Kidney tubule cell (primary cell): ENCODE results near the gene PPHLN1.
A peak's percentile ranks its signal among the peaks of the same experiment; 100 is the strongest.

Experiments
- DNase-seq: peaks from one replicate; pipeline ENCODE4 v3.0.0-alpha.2; 2018; ENCODE audit warnings: low spot score

Gene PPHLN1

DNA sequence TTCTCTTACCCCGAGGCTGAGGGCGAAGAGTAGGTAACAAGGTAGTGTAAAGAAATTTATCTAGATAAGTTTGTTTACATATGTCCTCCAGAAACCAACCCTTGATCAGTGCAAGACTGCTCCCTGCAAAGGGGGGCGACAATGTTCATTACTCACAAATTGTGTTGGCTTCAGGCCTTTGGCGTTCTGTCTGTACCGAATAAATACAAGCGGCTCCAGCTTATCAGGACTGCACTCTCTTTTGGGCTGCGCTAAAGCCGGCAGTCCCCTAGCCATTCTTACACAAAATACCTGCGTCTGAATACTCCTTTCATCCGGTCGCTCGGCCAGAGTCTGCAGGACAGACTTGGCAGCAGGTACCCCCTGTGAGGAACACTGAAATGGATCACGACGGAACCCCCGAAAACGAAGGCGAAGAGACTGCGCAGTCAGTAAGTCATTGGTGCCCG lies 116.4 kb downstream of the PPHLN1 start:
- no peak for DNase-seq

DNA sequence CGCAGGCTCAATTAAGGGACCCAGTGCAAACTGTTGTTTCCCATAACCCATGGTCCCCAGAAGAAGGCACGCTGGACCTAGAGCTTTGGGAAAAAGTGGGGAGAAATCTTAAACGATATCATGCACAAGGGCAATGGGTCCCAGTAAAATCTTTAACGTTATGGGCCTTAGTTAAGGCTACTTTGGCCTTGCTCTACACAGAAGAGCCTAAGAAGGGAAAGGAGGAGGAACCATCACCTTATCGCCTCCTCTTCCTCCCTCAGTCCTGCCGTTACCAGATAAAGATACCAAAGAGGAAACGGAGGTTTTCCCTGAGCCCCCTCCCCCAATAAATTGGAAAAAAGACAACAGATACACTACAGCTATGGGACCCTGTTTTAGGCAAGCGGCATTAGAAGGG lies 116.9 kb downstream of the PPHLN1 start:
- no peak for DNase-seq

DNA sequence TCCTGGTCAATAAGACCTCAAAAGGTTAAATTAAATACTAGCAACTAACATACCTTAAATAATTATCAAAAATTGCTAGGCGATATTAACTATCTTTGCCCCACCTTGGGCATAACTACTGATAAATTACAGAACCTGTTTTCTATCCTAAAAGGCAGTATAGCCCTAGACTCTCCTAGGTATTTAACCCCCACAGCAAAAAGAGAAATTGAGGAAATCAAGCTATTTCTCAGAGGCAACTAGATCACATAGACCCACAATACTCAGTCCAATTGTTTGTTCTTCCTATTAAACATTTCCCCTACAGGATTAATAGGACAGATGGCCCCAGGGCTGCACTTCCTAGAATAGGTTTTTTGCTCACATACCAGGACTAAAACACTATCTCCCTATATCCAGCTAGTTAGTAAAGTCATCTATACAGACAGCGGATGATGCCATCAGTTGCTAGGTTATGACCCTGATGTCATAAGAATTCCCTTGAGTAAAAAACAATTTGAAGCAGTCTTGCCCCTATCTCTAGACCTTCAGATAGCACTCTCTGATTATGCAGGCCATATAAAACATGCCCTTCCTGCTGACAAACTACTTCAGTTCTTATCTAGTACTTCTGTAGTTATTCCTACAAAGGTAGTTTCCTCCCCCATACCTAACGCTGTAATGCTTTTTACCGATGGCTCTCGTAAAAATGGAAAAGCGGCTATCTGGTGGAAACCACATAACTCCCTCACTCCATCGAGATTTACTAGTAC lies 118.4 kb downstream of the PPHLN1 start:
- DNase-seq = no peak

DNA sequence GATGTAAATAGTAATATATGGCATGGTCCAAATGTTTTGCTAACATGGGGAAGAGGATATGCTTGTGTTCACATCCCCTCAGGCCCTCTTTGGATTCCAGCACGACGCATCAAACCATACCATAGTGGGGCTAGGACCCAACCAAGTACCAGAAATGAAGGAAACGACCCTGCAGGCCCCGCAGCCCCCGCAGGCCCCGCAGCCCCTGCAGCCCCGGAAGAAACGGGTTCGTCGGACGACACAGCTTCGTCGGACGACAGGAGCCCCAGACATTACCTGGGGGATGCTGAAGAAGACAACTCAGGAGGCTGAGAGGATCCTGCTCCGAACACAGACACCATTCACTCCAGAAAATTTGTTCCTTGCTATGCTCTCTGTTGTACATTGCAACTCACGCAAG lies 119.9 kb downstream of the PPHLN1 start:
- DNase-seq = no peak

DNA sequence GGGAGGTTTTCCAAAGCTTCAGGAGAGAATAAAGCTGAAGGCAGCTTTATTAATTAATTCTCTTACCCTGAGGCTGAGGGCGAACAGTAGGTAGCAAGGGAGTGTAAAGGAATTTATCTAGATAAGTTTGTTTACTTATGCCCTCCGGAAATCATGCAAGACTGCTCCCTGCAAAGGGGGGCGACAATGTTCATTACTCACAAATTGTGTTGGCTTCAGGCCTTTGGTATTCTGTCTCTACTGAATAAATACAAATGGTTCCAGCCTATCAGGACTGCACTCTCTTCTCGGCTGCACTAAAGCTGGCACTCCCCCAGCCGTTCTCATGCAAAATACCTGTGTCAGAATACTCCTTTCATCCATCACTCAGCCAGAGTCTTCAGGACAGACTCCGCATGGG lies 120.8 kb downstream of the PPHLN1 start:
- peak; percentile 54 for DNase-seq

DNA sequence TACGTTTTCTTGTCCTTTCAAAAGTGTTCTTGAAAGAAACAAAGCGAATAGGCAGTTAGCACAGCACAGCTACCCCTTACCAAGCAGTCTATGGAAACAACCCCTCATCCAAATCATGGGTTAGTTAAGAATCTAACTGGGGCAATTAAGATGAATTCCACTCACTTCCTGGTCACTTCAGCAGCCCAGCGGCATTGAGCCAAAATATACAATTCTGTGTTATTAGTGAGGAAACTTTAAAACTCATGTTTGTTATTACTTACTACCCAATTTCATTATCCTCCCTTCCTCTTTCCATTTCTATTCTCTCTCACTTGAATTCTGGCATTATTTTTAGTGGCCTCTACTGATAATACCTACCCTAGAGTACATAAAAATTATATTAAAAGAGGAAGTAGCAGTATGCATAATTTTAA lies 121.4 kb downstream of the PPHLN1 start:
- no peak for DNase-seq

DNA sequence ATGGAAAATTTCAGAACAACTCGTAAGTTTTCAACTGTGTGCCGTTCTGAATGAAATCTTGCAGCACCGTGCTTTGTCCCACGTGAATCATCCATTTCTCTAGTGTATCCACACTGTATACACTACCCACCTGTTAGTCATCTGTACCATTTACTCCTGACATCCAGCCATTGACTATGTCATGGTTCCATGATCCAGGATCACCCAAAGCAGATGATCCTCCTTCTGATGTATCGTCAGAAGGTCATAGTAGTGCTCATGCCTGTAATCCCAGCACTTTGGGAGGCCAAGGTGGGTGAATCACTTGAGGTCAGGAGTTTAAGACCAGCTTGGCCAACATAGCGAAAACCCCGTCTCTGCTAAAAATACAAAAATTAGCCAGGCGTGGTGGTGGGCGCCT lies 122.9 kb downstream of the PPHLN1 start:
- peak; percentile 70 for DNase-seq

DNA sequence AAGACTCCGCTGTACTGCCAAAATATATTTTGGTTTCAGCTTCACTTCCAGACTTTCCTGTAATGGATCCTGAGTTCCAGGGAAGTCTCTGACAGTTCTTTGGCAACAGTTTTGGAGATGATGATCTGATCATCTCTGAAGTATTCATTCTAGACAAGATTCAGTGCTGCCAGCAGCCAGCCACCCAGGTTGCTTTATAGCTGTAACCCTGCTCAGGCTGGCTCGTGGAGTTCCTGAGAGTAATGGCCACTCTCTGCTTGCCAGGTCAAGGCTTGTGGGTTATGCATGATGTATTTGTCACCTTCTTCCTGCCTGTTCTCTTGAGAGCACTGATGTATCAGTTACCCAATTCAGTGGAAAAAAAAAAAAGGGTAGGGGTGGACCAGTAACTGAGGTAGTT lies 124.3 kb downstream of the PPHLN1 start:
- peak; percentile 68 for DNase-seq

DNA sequence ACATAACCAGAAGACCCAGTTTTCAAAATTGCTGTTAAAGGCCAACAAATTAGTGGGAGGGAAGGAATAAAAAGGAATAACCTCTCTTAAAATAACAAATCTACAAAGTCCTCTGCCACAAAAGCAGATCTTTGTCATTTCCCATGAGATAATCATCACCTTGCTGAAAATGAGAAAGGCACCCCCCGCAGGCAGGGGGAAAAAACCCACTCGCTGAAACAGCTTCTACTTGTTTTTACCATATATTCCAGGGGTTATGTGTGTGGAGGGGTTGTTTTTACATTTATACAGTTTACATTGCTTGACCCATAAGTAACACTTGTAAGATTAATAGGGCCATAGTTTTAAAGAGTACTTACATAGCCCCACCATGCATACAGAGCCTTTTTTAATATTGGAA lies 132.6 kb downstream of the PPHLN1 start:
- DNase-seq = no peak

DNA sequence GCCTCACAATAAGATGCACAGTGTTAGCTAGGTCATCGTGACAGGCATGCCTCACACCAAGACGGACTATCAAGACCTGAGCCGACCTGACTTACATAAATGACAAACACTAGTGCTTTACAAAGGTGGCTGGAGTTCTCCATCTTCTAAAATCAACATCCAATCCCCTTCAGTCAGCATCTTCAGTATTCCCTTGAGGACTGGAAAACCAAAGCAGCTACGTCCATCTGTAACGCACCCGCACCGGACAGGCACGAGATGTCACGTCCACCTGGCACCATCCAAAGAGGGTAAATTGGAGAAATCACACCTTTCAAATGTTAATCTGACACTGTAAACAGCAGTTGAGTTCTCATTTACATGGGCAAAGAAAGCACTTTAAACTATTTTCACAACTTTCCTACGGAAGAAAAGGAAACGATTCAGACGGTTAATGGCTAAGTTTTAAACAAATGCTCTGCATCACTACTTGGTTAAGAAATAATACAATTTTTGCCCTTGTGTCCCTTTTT lies 133.4 kb downstream of the PPHLN1 start:
- no peak for DNase-seq

DNA sequence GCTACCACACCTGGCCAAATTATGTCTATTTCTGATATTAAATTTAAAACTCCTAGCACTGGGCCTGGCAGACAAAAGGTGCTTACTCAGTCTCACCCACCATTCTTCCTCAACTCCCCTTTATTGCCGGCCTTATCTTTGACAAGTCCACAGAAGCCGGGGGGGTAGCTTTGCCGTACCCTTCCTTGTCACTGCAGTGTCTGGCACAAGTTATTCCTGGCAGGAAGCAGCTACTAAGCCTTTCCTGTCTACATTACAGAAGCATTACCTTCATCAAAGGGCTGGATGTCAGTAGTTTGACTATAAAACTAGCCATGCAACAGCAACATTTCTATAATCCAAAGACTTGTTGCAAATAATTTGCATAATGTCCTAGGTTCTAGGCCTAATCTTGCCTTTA lies 136.5 kb downstream of the PPHLN1 start:
- DNase-seq = no peak

DNA sequence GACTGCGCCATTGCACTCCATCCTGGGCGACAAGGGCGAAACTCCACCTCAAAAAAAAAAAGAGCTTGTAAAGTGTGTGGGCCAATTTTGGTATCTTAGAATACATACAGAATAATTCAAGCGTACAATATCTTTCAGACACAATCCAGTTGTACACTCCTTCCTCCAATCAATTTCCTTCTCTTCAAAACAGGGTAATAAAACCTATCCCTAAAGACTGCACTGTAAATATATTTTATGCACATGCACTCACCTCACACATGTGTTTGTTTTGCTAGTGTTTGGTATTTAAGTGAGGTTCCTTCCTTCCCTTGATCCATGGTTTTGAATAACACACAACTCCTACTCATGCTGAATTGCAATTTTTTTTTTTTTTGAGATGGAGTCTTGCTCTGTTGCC lies 137.7 kb downstream of the PPHLN1 start:
- no peak for DNase-seq

DNA sequence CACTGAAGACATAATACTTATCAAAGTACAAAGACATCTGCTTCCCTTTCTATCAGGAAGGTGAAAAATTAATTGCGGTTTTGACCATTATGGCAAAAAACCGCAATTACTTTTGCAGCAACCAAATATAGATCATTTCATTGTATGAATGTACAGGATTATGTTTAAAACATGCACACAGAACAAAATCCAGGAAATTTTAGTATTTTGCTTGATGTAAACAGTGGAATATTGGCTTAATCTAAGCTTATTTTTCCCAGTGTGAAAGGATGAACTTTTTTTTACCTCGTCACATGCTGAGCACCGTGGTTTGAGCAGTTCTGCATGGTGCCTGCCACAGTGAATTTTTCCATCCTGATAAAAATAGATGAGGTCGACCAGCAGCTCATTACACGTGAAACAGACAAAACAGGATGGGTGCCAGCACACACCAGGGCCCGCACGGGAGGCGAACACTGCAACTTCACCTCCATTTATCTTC lies 142.4 kb downstream of the PPHLN1 start:
- no peak for DNase-seq

DNA sequence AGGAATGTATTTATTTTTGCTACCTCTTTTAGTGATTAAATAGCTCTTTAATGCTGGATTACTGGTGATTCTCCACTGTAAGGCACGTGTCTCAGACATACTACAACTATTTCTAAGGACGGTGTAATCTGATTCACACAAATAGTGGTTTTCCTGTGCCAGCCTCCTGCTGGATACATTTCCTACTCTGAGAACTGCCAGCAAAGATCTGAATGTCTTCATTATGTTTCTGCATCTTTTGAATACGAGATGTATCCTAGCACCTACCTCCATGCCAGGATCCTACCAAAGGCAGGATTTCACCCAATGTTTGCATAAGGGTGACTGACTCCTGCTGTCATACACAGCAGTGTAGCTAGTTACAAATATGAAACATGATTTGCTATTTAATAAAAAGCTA lies 143.0 kb downstream of the PPHLN1 start:
- DNase-seq = no peak

DNA sequence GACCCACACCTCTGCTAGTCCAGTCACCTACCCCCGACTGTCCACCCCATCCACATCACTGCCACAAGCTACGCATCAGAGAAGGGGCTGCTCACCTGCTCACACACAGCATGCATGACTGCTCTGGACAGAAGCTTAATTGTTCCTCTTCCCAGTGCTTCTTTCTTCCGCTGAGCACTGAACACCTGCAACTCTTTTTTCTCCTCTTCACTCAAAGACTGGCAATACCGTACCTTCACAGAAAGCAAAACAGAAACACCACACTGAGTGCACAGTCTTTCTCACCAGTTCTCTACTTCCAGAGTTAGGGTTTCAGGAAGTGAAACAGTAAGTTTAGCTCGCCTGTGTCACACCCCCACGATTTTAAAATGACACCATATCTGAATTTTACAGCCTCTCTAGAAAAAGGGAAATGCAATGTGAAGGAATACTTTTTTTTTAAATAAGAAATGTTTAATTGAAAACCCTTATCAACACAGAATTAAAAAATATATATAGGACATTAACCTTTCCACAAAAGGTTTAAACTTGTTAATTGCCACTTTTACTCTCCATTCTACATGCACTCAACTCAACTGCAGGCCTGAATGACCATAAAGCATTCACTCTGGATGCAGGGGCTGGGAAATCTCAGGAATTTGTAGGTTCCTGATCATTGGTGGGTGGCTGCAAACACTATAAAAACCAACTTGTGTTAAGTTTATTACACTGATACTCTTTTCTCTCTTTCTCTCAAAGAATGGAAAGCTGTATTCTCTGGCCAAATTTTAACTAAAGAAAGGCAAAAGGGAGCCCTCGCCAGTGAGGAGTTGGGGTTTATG lies 143.6 kb downstream of the PPHLN1 start:
- peak; percentile 31 for DNase-seq

DNA sequence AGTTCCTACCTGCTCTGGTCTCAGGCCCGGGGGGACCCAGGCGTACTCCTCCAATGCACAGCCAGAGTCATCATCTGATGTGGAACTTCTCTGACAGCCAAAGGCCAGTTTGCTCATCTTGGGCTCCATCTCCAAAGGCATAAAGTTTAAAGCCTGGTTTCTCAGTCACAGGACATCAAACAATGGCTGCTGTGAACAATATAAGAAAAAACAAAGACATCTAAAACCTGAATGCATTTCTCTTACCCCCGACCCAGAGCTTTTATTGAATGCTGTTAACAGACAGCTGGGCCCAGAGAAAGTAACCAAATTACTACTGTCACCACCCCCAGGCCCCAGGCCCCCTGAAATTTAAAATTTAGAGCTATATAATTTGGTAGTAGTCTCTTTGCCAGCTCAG lies 146.4 kb downstream of the PPHLN1 start:
- no peak for DNase-seq

DNA sequence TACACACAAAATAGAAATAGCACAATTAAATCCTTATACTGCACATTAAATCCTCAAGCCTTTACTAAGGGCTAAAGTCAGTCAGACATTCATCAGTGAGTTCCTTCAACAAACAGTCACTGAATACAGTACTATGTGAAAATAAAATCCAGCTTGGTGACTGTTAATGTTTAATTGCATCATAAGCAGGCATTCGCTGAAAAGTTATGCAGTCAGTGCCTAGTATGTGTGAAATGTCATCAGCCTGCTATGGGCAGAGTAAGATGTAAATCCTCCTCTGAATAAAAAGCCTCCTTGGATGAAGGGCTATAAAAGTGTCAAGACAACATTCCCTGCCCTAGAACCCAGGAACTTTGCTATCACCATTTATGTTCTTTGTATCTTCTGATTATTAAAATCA lies 147.2 kb downstream of the PPHLN1 start:
- peak; percentile 81 for DNase-seq

DNA sequence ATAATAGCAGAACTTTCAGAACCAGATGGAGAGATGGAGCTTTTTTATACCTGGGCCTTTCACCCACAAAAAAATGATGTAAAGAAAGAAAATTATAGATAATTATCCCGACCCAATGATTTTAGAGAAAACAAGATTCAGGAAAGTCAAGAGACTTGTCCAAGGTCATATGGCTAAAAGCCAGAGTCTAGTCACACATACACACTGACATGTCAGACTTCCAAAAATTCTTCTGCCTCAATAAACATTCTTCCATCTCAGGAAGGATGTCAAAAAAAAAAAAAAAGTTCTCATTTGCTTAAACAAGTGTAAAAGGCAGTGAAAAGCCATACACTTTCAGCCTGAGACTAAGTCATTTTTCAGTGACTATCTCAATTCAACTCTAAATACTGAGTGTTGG lies 147.6 kb downstream of the PPHLN1 start:
- DNase-seq = peak; percentile 23

DNA sequence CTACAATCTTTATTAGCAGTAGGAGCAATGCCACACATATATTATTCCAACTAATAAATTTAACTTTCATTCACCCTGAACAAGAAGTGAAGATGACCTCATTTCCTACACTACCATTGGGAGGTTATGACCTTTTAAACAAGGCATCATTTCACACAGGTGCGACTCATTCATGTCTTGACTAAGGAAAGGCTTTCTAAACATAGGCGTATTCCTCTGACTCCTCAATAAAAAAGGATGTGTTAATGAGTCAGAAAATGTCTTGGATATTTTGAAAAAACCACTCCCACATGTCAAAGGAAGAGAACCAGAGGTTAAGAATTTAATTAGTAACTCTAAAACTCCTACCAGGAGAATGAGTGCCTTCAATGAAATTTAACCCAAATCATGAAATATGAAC lies 148.4 kb downstream of the PPHLN1 start:
- DNase-seq = peak; percentile 96

DNA sequence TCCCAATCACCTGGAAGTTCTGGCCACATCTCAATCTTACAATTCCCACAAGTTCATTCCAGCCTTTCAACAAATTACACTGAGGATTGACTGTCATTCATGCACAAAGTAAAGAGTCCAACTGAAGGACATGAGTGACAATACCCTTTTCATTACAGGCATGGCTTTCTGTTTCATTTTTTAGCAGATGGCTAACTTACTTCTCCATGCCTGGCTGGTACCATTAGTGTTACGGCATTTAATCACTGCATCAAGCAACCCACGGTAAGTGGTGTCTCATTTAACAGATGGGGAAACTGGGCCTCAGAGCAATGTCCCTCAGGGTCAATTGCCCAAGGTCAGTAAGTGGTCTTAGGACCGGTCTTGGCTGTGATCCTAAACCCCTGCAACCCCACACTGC lies 149.1 kb downstream of the PPHLN1 start:
- peak; percentile 30 for DNase-seq

DNA sequence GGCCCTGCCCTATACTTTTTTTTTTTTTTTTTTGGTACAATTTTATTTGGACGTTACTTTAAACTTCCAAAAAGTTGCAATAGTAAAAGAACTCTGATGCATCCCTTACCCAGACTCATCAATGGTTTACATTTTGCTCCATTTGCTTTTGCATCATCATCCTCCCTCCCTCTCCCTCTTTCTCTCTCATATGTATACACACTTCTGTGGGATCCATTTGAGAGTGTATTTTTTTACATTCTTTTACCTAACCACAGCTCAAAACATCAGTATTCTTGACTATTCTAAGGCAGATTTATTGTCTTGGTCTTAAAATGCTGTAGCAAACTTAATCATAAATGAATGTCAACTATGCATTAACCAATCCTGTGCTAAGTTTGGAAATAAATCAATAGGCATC lies 152.0 kb downstream of the PPHLN1 start:
- no peak for DNase-seq

DNA sequence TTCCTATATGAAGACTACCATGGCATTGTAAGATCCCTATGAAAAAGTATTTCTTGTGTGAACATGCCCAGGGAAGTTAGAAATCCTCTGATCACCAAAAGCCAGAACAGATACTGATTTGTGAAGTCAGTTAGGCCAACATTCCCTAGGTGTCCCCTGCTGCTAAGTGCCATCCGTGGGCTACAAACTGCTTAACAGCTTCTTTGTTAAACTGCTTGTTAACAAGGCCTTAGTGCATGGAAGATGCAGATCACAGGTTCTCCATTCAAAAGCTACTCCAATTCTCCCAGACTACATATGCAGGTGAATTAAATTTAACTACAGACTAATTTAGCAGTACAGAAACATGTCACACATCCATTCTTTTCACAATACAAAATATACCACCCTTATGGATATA lies 155.4 kb downstream of the PPHLN1 start:
- no peak for DNase-seq
